Measurements from ENCODE around the gene PALM.
A peak's percentile ranks its signal among the peaks of the same experiment; 100 is the strongest.

PALM gene

GRCh38 chr19:708154-709143, at the start of gene PALM:
PALM (plus strand) TSS chr19:708935; CDS start chr19:709147, 212 bp downstream.
- Histone ChIP-seq H3K4me3 (ENCODE audit: severe bottlenecking) (peak within 1 kb of the TSS; percentile 22), H3K36me3 (ENCODE audit: low read depth) (no peaks in the 10 kb centered on the region), H3K27ac (ENCODE audit: poor library complexity, severe bottlenecking) (no peak within 1 kb of the TSS), H3K4me1 (ENCODE audit: insufficient read depth, poor library complexity, severe bottlenecking) (no peaks in the 10 kb centered on the region), H3K9me3 (ENCODE audit: severe bottlenecking) (peaks cover 4% of the 10 kb centered on the region), H3K27me3 (ENCODE audit: insufficient read depth, poor library complexity, severe bottlenecking) (peaks cover 34% of the 10 kb centered on the region)
- DNase-seq (ENCODE audit: low spot score) (no peak), ATAC-seq (ENCODE audit: low read depth) (no peak)
- peak; percentile 8 for TF ChIP-seq CTCF (IDR thresholded peaks at IDR 0.05; ENCODE audit: poor library complexity, severe bottlenecking)

GRCh38 chr19:660793-661426, 47.8 kb upstream of the PALM start:
- no peak for TF ChIP-seq CTCF (IDR thresholded peaks at IDR 0.05; ENCODE audit: poor library complexity, severe bottlenecking)
- peaks cover 32% of the 10 kb centered on the region for H3K36me3 ChIP-seq (ENCODE audit: low read depth)
- DNase-seq (ENCODE audit: low spot score) = no peak
- no peaks in the 10 kb centered on the region for H3K27me3 ChIP-seq (ENCODE audit: insufficient read depth, poor library complexity, severe bottlenecking)
- H3K4me1 ChIP-seq (ENCODE audit: insufficient read depth, poor library complexity, severe bottlenecking) = peaks cover 18% of the 10 kb centered on the region
- no peak for ATAC-seq (ENCODE audit: low read depth)
- H3K4me3 ChIP-seq (ENCODE audit: severe bottlenecking) = peak overlapping the region; percentile 99
- H3K9me3 ChIP-seq (ENCODE audit: severe bottlenecking) = no peaks in the 10 kb centered on the region
- H3K27ac ChIP-seq (ENCODE audit: poor library complexity, severe bottlenecking) = peak overlapping the region; percentile 86

- DNase-seq (ENCODE audit: low spot score) (no peak), ATAC-seq (ENCODE audit: low read depth) (peak; percentile 13; the same call in 1 of the 3 replicates)
- TF ChIP-seq CTCF (IDR thresholded peaks at IDR 0.05; ENCODE audit: poor library complexity, severe bottlenecking) = no peak
- no peaks in the 10 kb centered on the region for H3K27me3 ChIP-seq (ENCODE audit: insufficient read depth, poor library complexity, severe bottlenecking)
- H3K4me3 ChIP-seq (ENCODE audit: severe bottlenecking) = peak overlapping the region; percentile 99
- H3K27ac ChIP-seq (ENCODE audit: poor library complexity, severe bottlenecking) = peak overlapping the region; percentile 86
- no peaks in the 10 kb centered on the region for H3K9me3 ChIP-seq (ENCODE audit: severe bottlenecking)
- H3K4me1 ChIP-seq (ENCODE audit: insufficient read depth, poor library complexity, severe bottlenecking) = peaks cover 18% of the 10 kb centered on the region
- peaks cover 27% of the 10 kb centered on the region for H3K36me3 ChIP-seq (ENCODE audit: low read depth)
Measured at GRCh38 chr19:661427-662196, 47.1 kb upstream of the PALM start.

- Histone ChIP-seq H3K36me3 (ENCODE audit: low read depth) (peaks cover 26% of the 10 kb centered on the region), H3K4me1 (ENCODE audit: insufficient read depth, poor library complexity, severe bottlenecking) (peaks cover 18% of the 10 kb centered on the region), H3K9me3 (ENCODE audit: severe bottlenecking) (no peaks in the 10 kb centered on the region), H3K4me3 (ENCODE audit: severe bottlenecking) (peak overlapping the region; percentile 99), H3K27ac (ENCODE audit: poor library complexity, severe bottlenecking) (peak overlapping the region; percentile 86), H3K27me3 (ENCODE audit: insufficient read depth, poor library complexity, severe bottlenecking) (no peaks in the 10 kb centered on the region)
- TF ChIP-seq CTCF (IDR thresholded peaks at IDR 0.05; ENCODE audit: poor library complexity, severe bottlenecking) = no peak
- DNase-seq (ENCODE audit: low spot score) (no peak), ATAC-seq (ENCODE audit: low read depth) (no peak)
Measured at GRCh38 chr19:662207-662961, 46.4 kb upstream of the PALM start.
